K562 (cell line): ENCODE data around the gene FBXW2. TPM values are rescaled to one million over a fixed set of nuclear protein-coding genes. Genes with fewer than 3 reads are reported as not detected.

Experiments used
- ATAC-seq: fragments of 200-7000 bp; cut with Tn5 transposase; 3 replicates; pipeline ENCODE4 v1.9.1; 2020; ENCODE audit warnings: moderate library complexity
- BruUV-seq: library from RNA; stranded (reverse); fragments of 400-500 nt; replicated peaks from 2 replicates; lab custom pipeline; 2021; lab: Mats Ljungman, UMichigan
- CTCF ChIA-PET: fragments of 300-600 bp; formaldehyde crosslinking; extraction: SDS; loops from one replicate; lab custom pipeline; 2021; ENCODE audit warnings: low intra/inter-chr PET ratio; lab: Yijun Ruan, JAX
- POLR2A ChIA-PET: fragments of 300-600, 350-650 bp; sonication (Branson Sonifier 250); formaldehyde crosslinking; extraction: SDS; loops from one replicate; lab custom pipeline; 2021; ENCODE audit warnings: antibody characterized with exemption, inconsistent platforms; lab: Yijun Ruan, JAX
- DNase-seq, 4 experiments: peaks; one replicate each; pipeline versions ENCODE4 v3.0.0 to v3.0.0-alpha.2; 2011 to 2018; ENCODE audit warnings: low spot score in 3 of 4, mixed read lengths in 3 of 4; ENCODE audit errors: extremely low read depth in 1 of 4
- FAIRE-seq: peaks from 2 replicates; lab custom pipeline; 2011; peaks lifted over from hg19 to GRCh38; lab: Jason Lieb, UNC
- H2AFZ ChIP-seq: 2 replicates; pipeline ENCODE4 v1.6.0; 2011; ENCODE audit warnings: low read depth, low read length, control low read depth, inconsistent platforms
- H3K27ac ChIP-seq: fragments of 200-600 bp; 3 replicates; pipeline ENCODE4 v1.8.0; 2011; ENCODE audit warnings: low read depth, mild to moderate bottlenecking, control low read depth, inconsistent platforms, low read length, moderate library complexity, mixed read lengths; ENCODE audit errors: extremely low read depth
- H3K27me3 ChIP-seq, 2 experiments: fragments of 300-600 bp in 1 of 2; 2 replicates in 1 of 2; 3 replicates in 1 of 2; pipeline versions ENCODE4 v1.6.0 to v1.8.0; 2011; ENCODE audit warnings: inconsistent platforms in 2 of 2, low read length in 2 of 2, mild to moderate bottlenecking in 1 of 2, mixed read lengths in 1 of 2, moderate library complexity in 1 of 2; ENCODE audit not compliant: control insufficient read depth in 2 of 2, insufficient read depth in 2 of 2
- H3K36me3 ChIP-seq: fragments of 300-600 bp; 3 replicates; pipeline ENCODE4 v1.8.0; 2011; ENCODE audit warnings: mild to moderate bottlenecking, low read length, inconsistent platforms; ENCODE audit not compliant: control insufficient read depth, insufficient read depth
- H3K4me1 ChIP-seq, 2 experiments: fragments of 200-600 bp in 1 of 2; replicated peaks in 1 of 2; 2 replicates in 1 of 2; 3 replicates in 1 of 2; pipeline versions ENCODE4 v1.5.1 to v1.8.0; 2011; ENCODE audit warnings: inconsistent platforms in 2 of 2, low read length in 2 of 2, mild to moderate bottlenecking in 1 of 2, mixed read lengths in 1 of 2, moderate library complexity in 1 of 2; ENCODE audit not compliant: control insufficient read depth in 2 of 2, insufficient read depth in 2 of 2
- H3K4me2 ChIP-seq: 2 replicates; pipeline ENCODE4 v1.6.1; 2011; ENCODE audit warnings: low read length, control low read depth, inconsistent platforms, mixed read lengths; ENCODE audit not compliant: insufficient read depth
- H3K4me3 ChIP-seq: fragments of 200-600 bp; sonication (generic), shearing (Covaris generic); 2 replicates; pipeline ENCODE4 v1.5.1; 2016; ENCODE audit warnings: control low read depth, inconsistent platforms
- H3K79me2 ChIP-seq: fragments of 200-600 bp; 3 replicates; pipeline ENCODE4 v1.8.0; 2011; ENCODE audit warnings: low read length, inconsistent platforms; ENCODE audit not compliant: control insufficient read depth, insufficient read depth
- H3K9ac ChIP-seq, 2 experiments: 2 replicates each; pipeline versions ENCODE4 v1.6.0 to v1.6.1; 2011; ENCODE audit warnings: low read depth in 2 of 2, low read length in 2 of 2, control low read depth in 1 of 2, inconsistent platforms in 1 of 2, mild to moderate bottlenecking in 1 of 2, mixed read lengths in 1 of 2; ENCODE audit not compliant: insufficient read depth in 1 of 2
- H3K9me1 ChIP-seq: one replicate; pipeline ENCODE4 v1.6.0; 2011; ENCODE audit warnings: inconsistent platforms, mild to moderate bottlenecking, low read length, moderate library complexity; ENCODE audit not compliant: control insufficient read depth, insufficient read depth
- H3K9me3 ChIP-seq: replicated peaks from 2 replicates; pipeline ENCODE4 v1.5.1; 2011; ENCODE audit warnings: low read depth, low read length, inconsistent platforms; ENCODE audit not compliant: control insufficient read depth, insufficient read depth
- H4K20me1 ChIP-seq: replicated peaks from 2 replicates; pipeline ENCODE4 v1.6.1; 2011; ENCODE audit warnings: low read length, inconsistent platforms, mixed read lengths; ENCODE audit not compliant: control insufficient read depth, insufficient read depth
- CHD2 ChIP-seq: IDR thresholded peaks from 2 replicates; pipeline ENCODE4 v1.6.1; 2011; ENCODE audit warnings: low read depth, low read length
- CUX1 ChIP-seq: fragments of 200-800 bp; sonication (Bioruptor generic); IDR thresholded peaks from 2 replicates; pipeline ENCODE4 v1.6.1; 2016; ENCODE audit warnings: missing genetic modification characterization, missing compliant biosample characterization
- DACH1 ChIP-seq: fragments of 450-650 bp; IDR thresholded peaks from 2 replicates; pipeline ENCODE4 v1.6.1; 2018; ENCODE audit not compliant: partially characterized antibody
- ETS2 ChIP-seq: IDR thresholded peaks from 2 replicates; pipeline ENCODE4 v1.6.1; 2016; ENCODE audit warnings: borderline replicate concordance, missing genetic modification characterization, mild to moderate bottlenecking, moderate library complexity, missing compliant biosample characterization; ENCODE audit not compliant: poor library complexity, severe bottlenecking
- HIVEP1 ChIP-seq: fragments of 250-450 bp; sonication (Bioruptor Pico); IDR thresholded peaks from 2 replicates; pipeline ENCODE4 v1.4.0; 2020; ENCODE audit warnings: mild to moderate bottlenecking
- ZBTB33 ChIP-seq: sonication (generic); formaldehyde crosslinking; IDR thresholded peaks from 2 replicates; pipeline ENCODE4 v1.8.1; 2023; ENCODE audit warnings: mild to moderate bottlenecking, missing genetic modification reagents
- WGBS: fragments of 100-300 bp; shearing (Covaris generic); methylation state at CpG from one replicate; pipeline ENCODE4 v1.1.6; 2016; ENCODE audit warnings: low coverage, mixed read lengths; ENCODE audit not compliant: insufficient coverage; ENCODE audit errors: missing lambda C conversion rate; 5-methylcytosine and 5-hydroxymethylcytosine counted together
- in situ Hi-C: fragments of 300-500 bp; cut with MboI; formaldehyde crosslinking; loops from 4 replicates; pipeline ENCODE4 v1.15.0; 2018; ENCODE audit warnings: inconsistent platforms, mixed read lengths
- intact Hi-C: fragments of 100-400 bp; cut with micrococcal nuclease; formaldehyde crosslinking; loops from 2 replicates; pipeline ENCODE4 v1.14.2; 2022
- polyA plus RNA-seq, 8 experiments: library from polyadenylated mRNA; depleted of rRNA in 4 of 8; stranded (reverse) in 5 of 8; unstranded in 3 of 8; fragments of >200 nt; fragmentation: Nextera tagmentation in 2 of 8; fragmentation: Illumina TruSeq in 1 of 8; extraction: Ambion mirVana in 2 of 8; extraction: Trizol in 1 of 8; gene quantifications; 2 replicates each; pipeline versions ENCODE4 v1.2.1 to v1.2.3, GENCODE V29; 2011 to 2014; ENCODE audit warnings: inconsistent platforms in 1 of 8, missing spikeins in 1 of 8
- total RNA-seq, 7 experiments: library from RNA; depleted of rRNA in 6 of 7; stranded (reverse); fragments of >200 nt in 6 of 7; fragmentation: Illumina TruSeq in 2 of 7; extraction: Trizol in 2 of 7; gene quantifications; 2 replicates each; pipeline versions ENCODE4 v1.2.1 to v1.2.3, GENCODE V29; 2011 to 2021; ENCODE audit warnings: low replicate concordance in 1 of 7

The FBXW2 gene
- total and polyA plus RNA-seq, 9 of the 15 experiments (the other 6 are each of a cell fraction or from before 2014, with no cell fraction given): 2.5 to 57.8 (median 28.1) TPM

- Histone ChIP-seq H3K4me2 (no peak overlapping the region), H4K20me1 (no peaks in the 10 kb centered on the region; the same call in 1 of the 2 replicates), H3K27ac (no peak overlapping the region), H3K9me3 (no peaks in the 10 kb centered on the region), H3K36me3 (no peaks in the 10 kb centered on the region), H3K79me2 (peaks cover 20% of the 10 kb centered on the region; the same call in 2 of the 3 replicates), H3K27me3 (no peaks in the 10 kb centered on the region), H3K9me1 (no peaks in the 10 kb centered on the region), H3K4me3 (no peak overlapping the region), H2AFZ (no peak overlapping the region), H3K4me1 (peaks cover 14 to 29% of the 10 kb centered on the region in 2 experiments; a peak in 4 of 5 replicates), H3K9ac (no peak overlapping the region)
- CTCF ChIA-PET: no interaction called here
- TF ChIP-seq DACH1 (no peak), HIVEP1 (CRISPR knock-in tag) (no peak), ETS2 (tag) (no peak), CHD2 (no peak)
- POLR2A ChIA-PET: no interaction called here
- FAIRE-seq: no peak
- in situ Hi-C loops: no loop called here
- BruUV-seq: no TSS peak
- intact Hi-C loops: no loop called here
- no peak for ATAC-seq
- no peak for DNase-seq
- 64% methylated on average over 5 of the region's 5 CpGs for WGBS
These were observed 76.7 kb downstream of the FBXW2 start for GRCh38 chr9:120716483-120716882.

GRCh38 chr9:120715389-120715924 lies 77.8 kb downstream of the FBXW2 start:
- no TSS peak for BruUV-seq
- no peak overlapping the region for H3K4me3 ChIP-seq
- peak overlapping the region; percentile 73; the same call in 1 of the 2 replicates for H3K4me2 ChIP-seq
- H3K27ac ChIP-seq: no peak overlapping the region
- H3K9ac ChIP-seq: 0 out of 4 replicates have a peak overlapping the region, but pooled peaks of 1 of the 2 experiments have one; percentile 64
- TF ChIP-seq ZBTB33 (0 out of 2 replicates have a peak, but pooled peaks have one; percentile 18), CUX1 (CRISPR knock-in tag) (no peak)
- H4K20me1 ChIP-seq: no peaks in the 10 kb centered on the region; the same call in 1 of the 2 replicates
- no peaks in the 10 kb centered on the region for H3K36me3 ChIP-seq
- FAIRE-seq (no peak), DNase-seq (peak in 1 of 4 experiments; percentile 12), ATAC-seq (no peak)
- H3K9me1 ChIP-seq: no peaks in the 10 kb centered on the region
- H3K79me2 ChIP-seq: peaks cover 30% of the 10 kb centered on the region; the same call in 2 of the 3 replicates
- POLR2A ChIA-PET: interaction anchor here (0.6 to 1.2 kb wide), 3 partner anchors 10 to 127 kb away, joined by 3 to 7 read pairs (median 3); no protein-coding TSS in a partner anchor
- intact Hi-C loops (no loop called here), in situ Hi-C loops (no loop called here)
- no peak overlapping the region for H2AFZ ChIP-seq
- H3K9me3 ChIP-seq: no peaks in the 10 kb centered on the region
- H3K27me3 ChIP-seq: no peaks in the 10 kb centered on the region
- 70% methylated on average over 13 of the region's 14 CpGs for whole genome bisulfite sequencing
- CTCF ChIA-PET: no interaction called here
- peaks cover 19 to 29% of the 10 kb centered on the region in 2 experiments; a peak in 4 of 5 replicates for H3K4me1 ChIP-seq
